HG03095 (cell line): ENCODE data around the gene ENTPD8.
"Not testable (repeated sequence)": the region's sequence is repeated elsewhere in the genome, so short reads cannot be mapped to it uniquely, and the experiment has no call there.

Experiments
- ATAC-seq: cut with Tn5 transposase; IDR thresholded peaks from one replicate; pipeline ENCODE4 v1.9.1; 2021; ENCODE audit warnings: moderate library complexity; ENCODE audit not compliant: unreplicated experiment

Gene ENTPD8

GRCh38 chr9:137476856-137477255 is 35.7 kb upstream of the ENTPD8 start:
- no peak for ATAC-seq

GRCh38 chr9:137475666-137476065 is 34.5 kb upstream of the ENTPD8 start:
- no peak for ATAC-seq

GRCh38 chr9:137474271-137474670 is 33.1 kb upstream of the ENTPD8 start:
- ATAC-seq: no peak

- ATAC-seq: no peak
These were observed 29.6 kb upstream of the ENTPD8 start for GRCh38 chr9:137470785-137471184.

- ATAC-seq: no peak
These were observed 26.7 kb upstream of the ENTPD8 start for GRCh38 chr9:137467896-137468295.

- no peak for ATAC-seq
These were observed 26.0 kb upstream of the ENTPD8 start for GRCh38 chr9:137467161-137467581.

- ATAC-seq: not testable (repeated sequence)
These were observed 25.4 kb upstream of the ENTPD8 start for GRCh38 chr9:137466389-137467085.

GRCh38 chr9:137465720-137466388 is 24.7 kb upstream of the ENTPD8 start:
- ATAC-seq: no peak

- no peak for ATAC-seq
These were observed 24.0 kb upstream of the ENTPD8 start for GRCh38 chr9:137465000-137465719.

- ATAC-seq: no peak
These were observed 23.3 kb upstream of the ENTPD8 start for GRCh38 chr9:137464291-137464999.

GRCh38 chr9:137463931-137464290 is 22.8 kb upstream of the ENTPD8 start:
- no peak for ATAC-seq

- no peak for ATAC-seq
These were observed 22.1 kb upstream of the ENTPD8 start for GRCh38 chr9:137462986-137463930.

- no peak for ATAC-seq
These were observed 21.3 kb upstream of the ENTPD8 start for GRCh38 chr9:137462396-137462985.

GRCh38 chr9:137461663-137462395 is 20.7 kb upstream of the ENTPD8 start:
- ATAC-seq: peak; percentile 66

- no peak for ATAC-seq
These were observed 20.1 kb upstream of the ENTPD8 start for GRCh38 chr9:137461316-137461662.

- ATAC-seq: no peak
These were observed 19.5 kb upstream of the ENTPD8 start for GRCh38 chr9:137460363-137461315.

- no peak for ATAC-seq
These were observed 18.6 kb upstream of the ENTPD8 start for GRCh38 chr9:137459601-137460362.
